ENCODE measurements around the gene FSTL5.

FSTL5 gene

GRCh38 chr4:161936625-161937550 is 226.9 kb downstream of the FSTL5 start:
- DNase-seq, result no peak

DNA sequence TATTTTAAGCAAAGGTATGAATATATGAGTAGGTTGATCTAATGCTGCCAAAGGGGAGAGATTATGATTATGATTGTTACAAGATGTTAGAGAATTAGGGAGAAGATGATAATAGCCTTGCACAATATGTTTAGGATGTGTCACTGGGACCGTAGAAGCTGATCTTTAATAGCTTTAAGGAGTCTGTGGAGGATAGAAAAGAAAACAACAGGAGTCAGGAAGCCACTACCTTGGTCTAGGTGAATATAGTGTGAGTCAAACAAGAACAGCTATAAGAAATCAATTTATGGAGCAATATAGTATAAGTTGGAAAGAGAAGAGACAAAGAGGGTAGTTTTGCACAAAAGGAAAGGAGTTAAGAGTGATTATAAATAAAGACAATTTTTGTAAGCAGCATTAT is 232.7 kb downstream of the FSTL5 start:
- DNase-seq, result no peak

GRCh38 chr4:161929956-161930355 is 233.8 kb downstream of the FSTL5 start:
- no peak for DNase-seq

DNA sequence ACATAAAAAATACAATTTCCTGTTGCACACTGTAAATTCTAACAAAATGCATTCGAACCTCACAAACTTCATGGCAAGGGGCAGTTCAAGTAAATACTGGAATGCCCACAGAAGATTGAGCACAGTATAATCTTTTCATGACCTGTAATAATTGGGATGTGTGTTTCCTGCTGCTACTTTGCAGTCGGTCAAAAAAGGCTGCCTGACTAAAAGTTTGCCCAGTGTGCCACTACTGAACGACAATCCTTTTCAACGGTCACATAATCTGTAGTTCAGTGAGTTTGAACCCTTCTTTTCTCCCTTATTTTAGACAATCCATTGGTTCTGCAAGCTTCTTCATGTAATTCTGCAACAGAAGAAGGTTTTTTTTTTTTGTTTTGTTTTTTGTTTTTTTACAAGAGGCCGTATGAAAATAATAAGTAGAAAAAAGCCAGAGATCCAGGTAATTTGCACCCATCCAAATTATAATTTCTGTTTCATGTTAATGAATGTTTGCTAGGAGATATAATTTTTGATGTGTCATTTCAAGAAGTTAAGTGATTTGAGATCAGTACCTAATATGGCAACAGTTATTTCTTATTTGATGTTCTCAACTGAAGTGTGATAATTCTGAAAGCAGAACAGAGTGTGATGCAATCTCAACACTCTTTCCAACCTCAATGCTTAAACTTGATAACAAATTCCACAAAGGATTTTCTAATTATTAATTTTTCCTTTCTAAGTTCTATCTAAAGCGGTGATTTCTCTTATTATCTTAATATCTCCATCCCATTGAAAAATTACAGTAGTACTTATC is 237.6 kb downstream of the FSTL5 start:
- DNase-seq, result no peak

- no peak for DNase-seq
Observed at GRCh38 chr4:161920304-161921052, 243.3 kb downstream of the FSTL5 start.

DNA sequence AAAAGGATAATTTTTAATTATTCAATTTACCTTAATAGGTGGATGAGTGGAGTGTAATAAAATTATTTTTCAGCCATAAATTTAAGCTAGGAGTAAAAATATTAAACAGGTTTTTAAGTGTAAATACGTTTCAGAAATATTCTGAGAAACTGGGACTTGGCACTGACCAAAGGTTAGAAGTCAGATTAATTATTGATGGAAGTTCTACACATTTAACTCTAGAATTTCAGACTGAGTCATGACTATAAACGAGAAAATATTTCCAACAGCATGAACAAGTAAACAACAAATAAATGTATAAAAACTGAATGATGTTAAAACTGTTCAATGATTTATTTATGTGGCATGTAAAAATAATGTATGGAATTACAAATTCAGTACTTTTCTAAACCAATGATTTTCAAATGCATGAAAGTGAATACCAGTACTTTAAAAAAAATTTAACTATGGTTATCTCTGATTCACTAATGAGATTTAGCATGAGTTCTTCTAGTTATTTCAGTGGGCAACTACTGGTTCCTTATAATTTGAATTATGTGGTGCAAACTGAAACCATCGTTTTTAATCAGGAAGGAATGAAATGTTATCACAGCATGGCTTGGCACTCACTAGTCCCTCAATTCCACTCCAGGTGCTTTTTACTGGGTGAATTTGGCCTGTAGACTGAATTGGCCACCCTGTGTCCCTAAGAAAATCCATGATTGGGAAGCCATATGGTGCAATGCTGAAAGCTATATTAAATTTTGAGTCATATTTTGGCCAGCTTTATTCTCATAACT is 244.2 kb downstream of the FSTL5 start:
- DNase-seq, result no peak

- no peak for DNase-seq
Observed at GRCh38 chr4:161916035-161916434, 247.8 kb downstream of the FSTL5 start.

DNA sequence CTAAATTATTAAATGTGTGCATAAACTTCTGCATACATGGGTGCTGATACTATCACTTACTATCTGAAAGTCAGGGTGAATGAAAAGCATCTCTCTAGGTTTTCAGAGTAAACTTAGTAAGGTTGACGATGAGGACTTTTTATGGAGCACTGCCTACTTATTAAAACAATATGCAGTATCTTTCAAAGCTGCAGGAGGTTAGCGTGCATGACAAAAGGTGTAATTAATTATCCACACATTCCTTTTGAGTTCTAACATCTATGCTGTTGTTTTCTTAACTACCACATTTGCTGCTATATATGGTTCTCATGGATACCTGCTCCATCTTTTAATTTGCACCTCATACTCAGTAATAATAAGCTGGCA is 256.2 kb downstream of the FSTL5 start:
- DNase-seq, result no peak

DNA sequence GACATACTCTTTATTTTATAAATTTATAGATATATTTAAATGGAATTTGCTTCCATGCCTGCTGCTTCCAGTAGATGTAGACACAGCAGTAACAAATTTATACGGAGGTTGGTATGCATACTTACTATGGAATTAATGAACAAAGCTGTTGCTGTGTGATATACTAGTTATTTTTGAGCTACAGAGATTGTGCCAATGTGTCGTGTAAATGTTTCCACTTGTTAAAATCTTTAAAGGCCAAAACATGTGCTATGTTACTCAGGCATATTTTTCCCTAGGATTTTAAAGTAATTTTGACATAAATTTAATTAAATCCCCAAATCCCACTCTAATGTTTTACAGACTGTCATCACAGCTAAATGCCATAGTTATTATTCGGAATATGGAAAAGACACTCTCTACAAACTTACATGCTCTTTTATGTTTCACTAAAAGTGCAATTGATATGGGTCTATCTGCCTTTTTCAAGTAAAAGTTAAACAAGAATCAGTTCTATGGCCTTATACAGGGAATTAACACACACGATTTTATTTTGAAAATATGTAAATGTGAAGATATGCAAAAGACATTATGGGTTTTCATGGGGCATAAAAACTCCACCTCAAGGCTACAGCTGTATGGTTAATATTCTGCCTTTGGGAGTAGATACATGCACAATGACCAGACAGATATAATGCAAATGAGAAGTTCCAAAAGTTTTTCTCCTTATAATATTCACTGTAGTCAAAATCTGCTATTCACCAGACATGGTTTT is 256.8 kb downstream of the FSTL5 start:
- DNase-seq, result no peak

DNA sequence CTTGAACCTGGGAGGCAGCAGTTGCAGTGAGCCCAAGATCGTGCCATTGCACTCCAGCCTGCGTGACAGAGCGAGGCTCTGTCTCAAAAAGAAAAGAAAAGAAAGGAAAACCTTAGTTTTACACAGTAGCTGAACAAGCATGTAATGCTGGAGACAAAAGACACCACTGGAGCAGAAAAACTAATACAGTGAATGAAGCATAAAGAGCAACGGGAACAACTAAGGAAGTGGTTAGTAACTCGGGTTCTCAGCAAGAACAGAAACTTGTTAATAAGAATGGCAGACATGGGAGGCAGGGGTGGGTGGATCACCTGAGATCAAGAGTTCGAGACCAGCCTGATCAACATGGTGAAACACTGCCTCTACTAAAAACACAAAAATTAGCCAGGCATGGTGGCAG is 263.7 kb downstream of the FSTL5 start:
- no peak for DNase-seq

GRCh38 chr4:161894493-161895167 is 269.2 kb downstream of the FSTL5 start:
- no peak for DNase-seq

GRCh38 chr4:161894014-161894413 is 269.8 kb downstream of the FSTL5 start:
- DNase-seq, result no peak

GRCh38 chr4:161893566-161893965 is 270.2 kb downstream of the FSTL5 start:
- no peak for DNase-seq

DNA sequence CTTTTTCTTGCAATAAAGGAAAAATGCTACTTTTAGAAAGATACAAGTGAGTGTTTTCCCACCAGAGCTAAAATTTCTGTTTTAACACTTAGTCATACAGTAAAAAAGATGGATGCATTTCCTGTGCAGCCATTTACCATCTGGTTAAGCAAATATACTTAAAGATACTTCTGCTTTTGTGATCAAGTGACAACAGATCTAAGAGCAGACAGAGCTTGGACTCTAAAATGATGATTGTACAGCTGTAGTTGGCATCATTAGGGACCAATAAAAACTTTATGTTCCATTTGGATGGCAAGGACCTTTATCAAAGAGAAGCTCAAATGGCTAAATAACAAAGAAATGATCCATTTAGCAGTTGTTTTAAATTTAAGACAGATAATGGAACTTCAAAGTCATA is 270.8 kb downstream of the FSTL5 start:
- DNase-seq, result no peak

GRCh38 chr4:161883157-161883556 is 280.6 kb downstream of the FSTL5 start:
- DNase-seq, result no peak

DNA sequence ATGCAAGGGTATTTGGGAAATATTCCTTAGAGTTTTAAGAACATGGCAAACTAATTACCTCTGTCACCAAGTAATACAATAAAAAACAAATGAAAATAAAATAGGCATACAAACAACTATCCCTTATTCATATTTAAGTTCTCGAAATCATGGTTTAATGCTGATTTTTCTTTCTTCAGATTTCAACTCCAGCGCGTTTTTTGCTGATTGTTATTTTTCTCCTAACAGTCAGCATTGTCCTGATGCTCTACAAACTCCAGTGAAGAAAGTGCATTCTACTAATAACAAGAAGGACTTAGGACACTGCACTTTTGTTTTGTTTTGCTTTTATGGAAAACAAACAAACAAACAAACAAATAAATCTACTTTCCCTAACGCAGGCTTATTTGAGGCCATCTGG is 282.4 kb downstream of the FSTL5 start:
- no peak for DNase-seq

DNA sequence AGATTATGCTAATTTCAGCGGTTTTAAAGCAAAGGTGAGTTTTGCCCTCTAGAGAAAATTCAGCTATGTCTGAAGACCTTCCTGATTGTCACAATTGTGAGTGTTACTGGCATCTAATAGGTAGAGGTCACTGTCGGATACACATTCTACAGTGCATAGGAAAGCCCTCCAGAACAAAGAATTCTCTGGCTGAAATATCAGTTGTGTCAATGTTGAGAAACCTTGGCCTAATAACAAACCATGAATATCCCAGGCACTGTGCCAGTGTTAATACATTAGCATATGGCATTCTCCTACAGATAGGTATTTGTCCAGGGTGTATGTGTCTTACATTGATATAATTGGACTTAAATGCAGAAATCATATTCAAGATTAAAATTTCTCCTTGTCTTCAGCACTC is 294.3 kb downstream of the FSTL5 start:
- DNase-seq, result no peak

DNA sequence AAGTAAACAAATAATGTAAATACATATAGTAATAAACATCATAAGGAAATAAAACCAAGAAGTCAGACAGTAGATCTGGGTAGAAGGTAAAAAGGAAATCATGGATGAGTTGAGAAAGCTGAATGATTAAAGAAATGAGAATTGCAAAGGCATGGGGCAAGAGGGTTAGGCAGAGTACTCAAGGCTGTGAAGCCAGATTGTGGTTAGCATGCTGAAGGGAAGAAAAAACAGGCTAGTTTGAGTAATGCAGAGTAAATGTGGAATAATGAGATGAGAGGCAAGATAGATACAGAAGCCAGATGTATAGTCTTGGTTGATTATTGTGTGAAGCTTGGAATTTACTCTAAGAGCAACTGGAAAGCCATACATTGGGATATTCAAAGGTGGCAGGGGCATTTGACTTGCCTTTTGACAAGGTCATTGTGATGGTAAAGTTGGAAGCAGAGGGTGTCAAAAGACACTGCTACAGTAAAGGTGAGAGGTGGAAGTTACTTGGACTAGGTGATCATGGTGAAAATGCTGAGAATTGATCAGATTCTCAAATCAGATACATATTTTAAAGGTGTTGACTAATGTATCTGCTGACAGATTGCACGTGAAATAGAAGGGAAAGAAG is 307.0 kb downstream of the FSTL5 start:
- no peak for DNase-seq

DNA sequence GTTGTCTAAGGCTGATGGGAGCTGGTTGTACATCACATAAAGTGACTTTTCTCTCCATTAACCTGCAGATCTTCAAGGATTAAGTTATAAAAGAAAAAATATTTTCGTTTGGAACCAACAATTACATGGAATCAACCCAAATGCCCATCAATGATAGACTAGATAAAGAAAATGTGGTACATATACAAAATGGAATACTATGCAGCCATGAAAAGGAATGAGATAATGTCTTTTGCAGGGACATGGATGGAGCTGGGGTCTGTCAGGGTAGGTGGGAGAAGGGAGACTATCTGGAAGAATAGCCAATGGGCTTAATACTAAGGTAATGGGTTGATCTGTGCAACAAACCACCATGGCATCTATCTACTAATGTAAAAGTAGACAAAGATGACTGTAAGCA is 313.2 kb downstream of the FSTL5 start:
- DNase-seq, result no peak

GRCh38 chr4:161841759-161842158 is 322.0 kb downstream of the FSTL5 start:
- no peak for DNase-seq

DNA sequence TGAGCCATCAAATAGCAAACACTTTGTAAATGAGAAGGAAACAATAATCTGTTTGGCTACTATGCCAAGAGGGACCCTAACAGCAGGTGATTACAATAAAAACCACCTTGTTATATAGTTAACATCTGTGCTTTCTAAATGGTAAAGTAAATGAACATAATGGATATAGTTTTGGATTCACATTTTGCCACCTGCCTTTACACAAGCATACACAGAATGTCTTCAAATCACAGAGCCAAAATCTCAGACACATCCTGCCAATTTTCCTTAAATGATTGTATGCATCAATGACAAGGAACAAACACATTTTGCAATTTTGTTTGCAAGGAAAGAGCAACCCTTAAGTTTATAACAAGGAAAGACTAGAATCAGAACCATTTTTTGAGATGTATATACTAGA is 334.2 kb downstream of the FSTL5 start:
- DNase-seq, result no peak

Measured in activated T-cell treated with anti-CD3 and anti-CD28 coated beads, Interleukin-2, amount 50 U/mL, for 48 hours (primary cell).